SKM-1 treated with dmso at 0.1 percent for 144 hours (cell line): ENCODE measurements around the gene EHMT1.
A peak's percentile ranks its signal among the peaks of the same experiment; 100 is the strongest.

Experiments
- DNase-seq: peaks from one replicate; lab custom pipeline; 2025; ENCODE audit not compliant: unreplicated experiment; lab: John Stamatoyannopoulos, UW

EHMT1 gene

DNA sequence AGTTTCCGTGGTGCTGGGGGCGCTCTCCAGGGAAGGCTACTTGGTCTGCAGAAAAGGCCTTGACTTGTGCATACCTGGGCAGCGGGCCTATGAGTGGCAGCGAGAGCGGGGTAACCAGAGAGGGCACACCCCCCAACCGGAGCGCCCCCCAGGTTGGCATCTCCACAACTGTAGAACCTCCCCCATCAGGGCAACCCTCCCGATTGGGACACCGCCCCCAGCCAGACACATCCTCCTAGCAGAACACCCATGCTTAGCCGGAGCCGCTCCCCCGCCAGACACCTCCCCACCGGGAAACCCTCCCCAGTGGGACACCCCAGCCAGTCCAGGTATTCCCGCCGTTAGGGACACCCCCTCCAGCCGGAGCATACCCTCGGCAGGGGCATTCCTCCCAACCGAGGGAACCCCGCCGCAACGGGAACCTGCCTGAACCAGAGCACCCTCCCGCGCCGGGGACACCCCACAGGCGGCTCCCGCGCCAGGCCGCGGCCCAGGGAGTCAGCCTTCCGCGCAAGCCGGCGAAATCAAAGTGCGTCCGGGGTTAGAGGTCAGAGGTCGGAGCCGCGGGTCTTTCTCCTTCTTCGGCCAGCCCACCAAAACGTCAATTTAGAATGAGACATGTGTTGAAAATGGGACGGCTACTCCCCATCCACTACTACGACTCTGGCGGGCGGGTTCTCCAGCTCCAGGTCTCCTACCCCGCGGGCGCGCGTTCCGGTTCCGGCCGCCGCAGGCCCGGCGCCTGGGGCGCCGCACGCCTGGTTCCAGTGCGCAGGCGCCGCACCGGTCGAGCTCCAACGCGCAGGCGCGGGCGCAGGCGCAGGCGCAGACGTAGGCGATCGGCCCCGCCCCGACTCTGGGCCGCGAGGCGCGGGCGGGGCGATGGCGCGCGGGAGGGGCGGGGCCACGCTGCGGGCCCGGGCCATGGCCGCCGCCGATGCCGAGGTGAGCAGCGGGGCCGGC, at the start of gene EHMT1:
TSS of gene EHMT1 (plus strand) at position 901 of the 963 bp plus-strand sequence. CDS start at position 925, 24 bp downstream.
- peak; percentile 76 for DNase-seq

DNA sequence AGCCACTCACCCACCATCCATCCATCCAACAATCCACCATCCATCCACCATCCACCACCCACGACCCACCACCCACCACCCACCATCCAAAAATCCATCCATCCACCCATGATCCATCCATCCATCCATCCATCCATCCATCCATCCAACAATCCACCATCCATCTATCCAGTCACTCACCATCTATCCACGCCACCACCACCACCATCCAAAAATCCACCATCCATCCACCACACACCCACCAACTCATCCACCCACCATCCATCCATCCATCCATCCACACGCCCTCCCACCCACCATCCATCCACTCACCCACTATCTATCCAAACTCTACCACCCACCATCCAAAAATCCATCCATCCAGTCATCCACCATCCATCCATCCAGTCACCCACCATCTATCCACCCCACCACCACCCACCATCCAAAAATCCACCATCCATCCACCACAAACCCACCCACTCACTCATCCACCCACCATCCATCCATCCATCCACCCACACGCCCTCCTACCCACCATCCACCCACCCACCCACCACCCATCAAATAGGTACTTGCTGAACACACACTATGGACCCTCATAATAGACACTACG, 49.1 kb upstream of the EHMT1 start:
- DNase-seq = no peak

DNA sequence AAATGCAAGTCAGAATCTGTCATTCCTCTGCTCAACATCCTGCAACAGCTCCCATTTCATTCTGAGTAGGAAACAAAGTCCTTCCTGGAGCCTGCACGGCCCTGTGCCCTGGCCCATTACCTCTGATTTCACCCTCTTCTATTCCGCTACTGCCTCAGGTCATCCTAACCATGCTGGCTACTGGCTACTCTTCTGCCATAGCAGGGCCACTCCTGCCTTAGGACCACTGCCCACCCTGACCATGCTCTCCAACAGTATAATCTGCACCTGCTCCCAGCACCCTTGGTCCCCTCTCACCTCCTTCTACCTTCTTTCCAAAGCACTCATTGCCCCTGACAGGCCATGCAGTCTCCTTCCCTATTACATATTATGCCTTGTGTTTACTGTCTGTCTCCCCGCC, 48.2 kb upstream of the EHMT1 start:
- no peak for DNase-seq

DNA sequence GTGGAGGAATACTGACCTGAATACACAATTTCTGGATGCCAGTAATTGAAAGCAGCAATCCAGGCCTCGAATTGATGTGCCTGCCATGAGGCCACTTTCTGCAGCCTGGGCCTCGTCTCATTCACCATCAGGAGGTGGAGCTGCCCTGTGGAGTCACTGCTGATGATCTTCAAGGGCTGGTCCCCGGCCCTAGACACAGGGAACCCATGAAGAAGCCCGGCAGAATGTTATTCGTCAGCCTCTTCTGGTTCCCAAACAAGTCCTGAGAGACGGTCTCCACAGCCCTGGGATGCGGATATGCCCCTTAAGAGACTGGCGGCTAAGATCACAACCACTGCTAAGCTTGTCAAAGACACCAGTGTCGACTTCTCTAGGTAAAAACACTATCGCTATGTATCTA, 44.6 kb upstream of the EHMT1 start:
- DNase-seq = no peak

DNA sequence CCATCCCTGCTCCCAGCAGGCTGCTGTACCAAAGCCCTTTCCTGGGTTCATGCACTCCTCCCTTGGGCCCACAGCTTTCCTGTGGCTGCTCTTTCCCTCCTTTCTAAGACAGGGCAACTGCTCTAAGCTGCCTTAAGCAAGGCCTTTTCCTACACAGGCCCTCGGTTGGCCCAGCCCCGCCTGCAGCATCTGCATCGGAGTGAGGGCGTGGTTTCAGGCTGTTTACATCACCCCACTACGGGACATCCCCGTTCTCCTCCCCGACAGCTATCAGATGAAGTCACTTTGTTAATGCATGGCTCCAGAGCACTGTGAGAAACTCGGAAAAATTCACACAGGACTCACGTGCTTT, 43.5 kb upstream of the EHMT1 start:
- DNase-seq = no peak

GRCh38 chr9:137575716-137576411, 42.9 kb upstream of the EHMT1 start:
- DNase-seq = no peak

DNA sequence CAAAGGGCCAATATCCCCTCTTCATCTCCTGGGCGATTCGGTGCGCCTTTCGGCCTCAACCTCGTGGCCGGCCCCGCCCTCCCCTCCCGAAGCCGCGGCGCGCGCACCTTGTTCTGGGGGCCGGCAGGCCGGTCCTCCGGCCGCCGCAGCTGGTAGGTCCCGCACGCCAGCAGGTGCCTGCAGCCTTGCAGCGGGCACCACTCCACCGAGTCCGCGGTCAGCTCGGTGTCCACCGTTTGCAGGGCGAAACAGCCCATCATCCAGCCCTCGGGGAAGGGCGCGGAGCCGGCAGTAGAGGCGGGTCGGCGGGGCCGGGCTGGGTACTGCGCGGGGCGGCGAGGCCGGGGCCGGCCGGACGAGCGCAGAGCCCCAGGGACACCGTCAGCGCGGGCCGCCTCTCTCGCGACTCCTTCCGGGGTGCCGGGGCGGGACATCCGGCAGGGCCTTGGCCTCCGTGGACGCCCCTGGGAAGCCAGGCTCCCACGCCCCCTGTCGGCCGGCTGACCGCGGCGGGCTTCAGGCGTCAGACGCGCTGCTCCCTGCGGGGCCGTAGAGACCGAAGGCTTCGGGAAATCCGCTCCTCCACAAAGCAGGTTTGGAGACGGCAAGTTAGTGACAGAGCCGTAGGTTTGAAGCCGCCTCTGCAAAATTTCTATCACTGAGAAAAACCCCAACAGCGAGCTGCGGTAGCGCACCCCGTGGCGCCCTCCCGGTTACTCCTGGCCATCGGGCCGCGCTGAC, 40.1 kb upstream of the EHMT1 start, which contains the start of gene DPH7:
TSS of gene DPH7 (minus strand) at position 408 of the 741 bp plus-strand sequence. CDS start at position 260, 148 bp downstream.
- DNase-seq = peak; percentile 89

DNA sequence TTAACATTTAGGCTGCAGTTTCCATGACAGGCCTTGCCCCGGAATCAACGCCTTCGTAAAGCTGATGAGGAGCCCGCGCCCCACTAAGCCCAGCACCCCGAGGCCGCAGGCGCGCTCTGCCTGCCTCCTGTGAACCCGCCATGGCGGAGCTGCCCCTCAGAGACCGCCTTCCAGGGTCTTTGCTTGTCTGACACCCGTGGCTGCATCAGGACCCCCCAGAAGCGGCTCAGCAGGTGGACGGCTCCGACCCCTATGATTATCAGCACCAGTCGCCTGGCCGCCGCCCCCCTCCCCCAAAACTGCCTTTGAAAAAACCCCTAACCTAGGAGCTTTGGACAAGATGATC, 39.6 kb upstream of the EHMT1 start:
- no peak for DNase-seq

- DNase-seq = no peak
Measured at GRCh38 chr9:137580209-137580953, 38.4 kb upstream of the EHMT1 start.

DNA sequence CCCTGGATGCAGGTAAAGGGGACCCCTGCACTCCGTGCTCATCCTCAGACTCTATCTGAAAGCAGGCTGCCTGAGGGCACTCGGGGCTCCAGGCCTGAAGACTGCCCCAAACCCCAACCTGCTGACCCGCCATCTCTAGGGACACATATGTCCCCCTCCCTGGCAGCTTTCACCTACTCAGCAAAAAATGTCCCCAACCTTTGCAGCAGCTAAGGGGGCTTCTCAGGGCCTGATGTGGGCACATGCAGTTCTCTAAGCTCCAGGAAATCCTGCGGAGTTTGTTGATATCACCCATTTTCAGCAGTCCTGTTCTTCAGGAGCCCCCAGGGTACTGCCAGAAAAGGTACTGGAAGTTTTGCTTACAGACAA, 37.9 kb upstream of the EHMT1 start:
- no peak for DNase-seq

DNA sequence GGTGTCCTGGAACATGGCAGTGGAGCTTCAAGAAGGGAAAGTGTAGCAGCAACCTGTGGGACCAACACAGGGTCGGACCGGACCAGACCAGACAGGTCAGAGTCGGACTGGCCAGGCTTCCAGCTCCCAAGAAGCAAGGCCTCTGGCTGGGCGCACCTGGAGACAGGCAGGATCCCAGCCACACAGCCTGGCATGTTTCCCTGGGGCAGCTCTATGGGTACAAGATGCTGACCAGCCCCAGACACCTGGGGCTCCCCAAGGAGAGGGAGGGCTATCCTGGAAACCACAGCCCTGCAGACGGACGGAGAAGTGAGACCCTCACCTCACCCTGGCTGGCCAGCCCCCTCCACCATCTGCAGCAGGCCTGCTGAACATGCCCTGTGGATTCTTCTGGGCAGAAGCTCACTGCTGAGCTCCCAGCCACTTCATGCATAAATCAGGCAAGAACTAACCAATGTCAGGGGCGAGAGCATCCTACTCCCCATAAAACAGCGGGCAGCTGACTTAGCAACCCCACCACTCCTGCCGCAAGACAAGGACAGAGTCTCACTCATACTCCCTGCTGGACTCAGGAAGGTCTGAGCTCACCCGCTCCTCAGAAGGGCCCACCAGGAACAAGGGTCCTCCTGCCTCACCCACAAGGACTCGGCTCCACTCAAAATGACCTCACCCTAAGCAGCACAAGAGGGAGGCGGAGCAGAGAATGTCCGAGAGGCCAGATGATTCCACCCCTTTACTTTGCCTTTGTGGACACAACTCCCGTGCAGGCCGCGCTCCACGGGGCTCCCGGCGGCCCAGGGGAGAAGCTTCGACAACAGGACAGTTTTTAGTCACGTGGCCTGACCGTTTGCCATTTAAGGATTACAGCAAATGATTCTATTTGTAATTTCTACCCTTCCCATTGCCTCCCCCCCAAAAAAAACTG, 37.2 kb upstream of the EHMT1 start:
- no peak for DNase-seq

DNA sequence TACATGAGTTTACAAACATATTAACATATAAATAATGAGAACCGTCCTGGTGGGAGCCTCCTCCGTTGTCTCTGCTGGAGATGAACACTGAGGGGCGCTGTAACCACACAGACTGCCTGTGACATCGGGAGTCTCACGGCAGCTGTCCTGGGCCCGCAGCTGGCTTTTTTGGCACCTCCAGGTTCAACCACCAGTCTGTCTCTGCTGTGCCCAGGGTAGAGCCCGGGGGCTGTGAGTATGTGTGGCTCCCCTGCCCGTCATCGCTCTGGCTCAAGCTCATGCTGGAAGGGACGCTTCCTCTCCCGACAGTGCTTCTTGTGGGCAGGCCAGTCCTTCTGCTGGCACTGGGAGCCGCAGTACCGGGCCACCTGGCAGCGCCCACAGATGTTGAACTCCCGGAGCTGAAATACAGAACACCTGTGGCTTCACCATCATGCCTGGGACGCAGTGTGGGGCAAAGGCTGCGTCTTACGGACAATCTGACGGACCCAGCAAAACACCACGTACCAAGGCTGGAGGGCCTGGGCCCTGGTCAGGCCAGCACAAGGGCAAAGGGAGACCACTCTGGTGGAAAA, 36.4 kb upstream of the EHMT1 start:
- DNase-seq = no peak

GRCh38 chr9:137583347-137583746, 35.5 kb upstream of the EHMT1 start:
- no peak for DNase-seq

- no peak for DNase-seq
Measured at GRCh38 chr9:137583957-137584356, 34.8 kb upstream of the EHMT1 start.

DNA sequence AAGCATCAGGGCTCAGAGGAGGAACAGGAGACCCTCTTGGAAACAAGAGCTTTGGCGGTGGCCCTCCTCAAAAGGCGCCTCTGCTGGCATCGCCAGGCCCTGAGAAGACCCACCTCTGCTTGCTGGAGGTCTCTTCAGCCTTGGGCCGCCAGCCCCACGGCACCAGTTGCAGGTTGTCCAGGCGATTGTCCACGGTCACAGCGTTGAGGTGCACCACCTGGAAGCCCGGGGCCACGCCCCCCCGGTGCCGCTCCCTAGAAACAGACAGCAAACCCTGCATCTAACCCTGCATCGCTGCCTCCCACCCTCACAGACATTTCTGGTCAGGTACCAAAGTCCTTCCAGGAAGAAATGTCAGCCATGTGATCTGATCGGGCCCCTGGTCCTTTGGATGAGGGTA, 32.0 kb upstream of the EHMT1 start:
- no peak for DNase-seq

- DNase-seq = no peak
Measured at GRCh38 chr9:137588311-137588710, 30.5 kb upstream of the EHMT1 start.

- DNase-seq = no peak
Measured at GRCh38 chr9:137588891-137589290, 29.9 kb upstream of the EHMT1 start.

DNA sequence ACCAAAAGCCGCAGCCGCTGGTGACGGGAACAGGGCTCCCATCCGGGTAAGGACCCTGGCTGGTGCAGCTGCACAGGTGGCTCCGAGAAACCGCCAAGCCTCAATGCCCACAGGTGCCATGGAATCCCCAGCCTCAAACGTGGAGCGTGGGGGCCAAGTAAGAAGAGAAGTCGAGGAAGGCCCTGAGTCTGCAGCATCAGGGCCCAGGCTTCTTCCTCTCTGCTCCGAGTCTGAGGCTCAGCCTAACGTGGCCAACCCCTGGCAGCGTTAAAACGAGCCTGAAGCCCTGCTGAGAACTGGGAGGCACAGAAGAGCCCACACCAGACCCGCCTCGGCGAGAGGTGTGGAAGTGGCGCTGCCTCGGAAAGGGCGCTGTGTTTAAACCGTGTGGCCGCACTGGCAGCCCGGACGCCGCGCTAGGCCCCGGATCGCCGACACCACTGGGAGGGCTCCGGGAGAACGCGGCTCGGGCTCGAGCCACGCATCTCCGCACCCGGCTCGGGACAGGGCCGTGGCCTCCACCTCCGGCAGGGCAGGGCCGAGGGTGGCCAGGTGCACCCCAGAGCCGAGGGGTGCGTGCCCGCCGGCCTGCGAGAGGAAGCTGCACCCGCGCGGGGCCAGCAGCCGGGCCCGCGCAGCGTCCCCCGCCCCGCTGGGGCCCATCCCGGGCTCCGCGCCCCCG, 29.2 kb upstream of the EHMT1 start:
- DNase-seq = no peak

DNA sequence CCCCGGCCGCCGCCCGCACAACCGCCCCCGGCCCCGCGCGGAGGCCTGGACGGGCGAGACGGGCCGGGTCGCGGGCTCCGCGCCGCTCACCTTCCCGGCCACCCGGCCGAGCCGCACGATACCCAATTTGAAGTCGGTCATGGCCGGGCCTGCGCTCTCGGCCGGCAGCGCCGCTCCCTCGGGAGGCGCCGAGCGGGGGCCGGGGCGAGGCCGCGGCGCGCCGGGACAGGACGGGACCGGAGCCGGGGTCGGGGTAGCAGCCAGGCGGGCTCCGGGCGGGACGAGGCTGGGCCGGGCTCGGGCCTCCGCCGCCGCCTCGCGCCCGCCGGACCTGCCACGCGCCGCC, 28.7 kb upstream of the EHMT1 start:
- DNase-seq = no peak
